ENCODE measurements around the gene SMIM38. TPM values are rescaled to one million over a fixed set of nuclear protein-coding genes. Genes with fewer than 3 reads are reported as not detected.
A peak's percentile ranks its signal among the peaks of the same experiment; 100 is the strongest.

SMIM38 gene
- total and polyA plus RNA-seq, 11 donors: 0.08 to 0.35 (median 0.15) TPM; not detected in 1

DNA sequence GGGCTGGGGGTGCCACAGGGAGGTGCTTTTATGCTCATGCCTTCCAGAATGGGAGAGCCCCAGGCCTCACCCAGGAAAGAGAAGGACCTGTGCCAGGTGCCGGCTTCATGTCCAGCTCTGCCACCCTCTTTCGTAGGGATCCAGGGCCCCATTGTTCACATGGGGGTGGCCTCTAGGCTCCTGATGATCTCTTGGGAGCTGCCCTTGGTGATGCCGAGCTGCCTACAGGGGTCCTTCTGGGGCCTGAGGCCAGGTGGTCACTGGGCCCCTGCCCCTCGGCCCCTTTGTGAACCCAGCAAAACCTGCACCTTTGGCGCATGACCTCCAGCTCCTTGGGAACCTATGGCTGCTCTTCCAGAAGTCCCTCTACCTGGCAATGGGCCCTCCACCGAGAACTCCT lies 41.4 kb upstream of the SMIM38 start:
- ATAC-seq (no peak), DNase-seq (peak in 2 of 5 donors; percentile 9 to 19)
- Histone ChIP-seq H3K36me3 (no peaks in the 10 kb centered on the region), H3K9me3 (peaks cover 0 to 5% (median 0%) of the 10 kb centered on the region in 12 donors), H3K27me3 (no peaks in the 10 kb centered on the region), H3K4me1 (peaks cover 0 to 19% (median 8%) of the 10 kb centered on the region in 12 donors), H3K4me3 (no peak overlapping the region), H3K27ac (peak overlapping the region in 4 of 12 donors; percentile 53 to 79 (median 67))
- WGBS, 4 donors: 77 to 91% (median 88%) methylated on average over 5 to 6 of the region's 6 CpGs
- intact Hi-C loops (cut with DNase I): no loop called here
- TF ChIP-seq, protein P1, sequence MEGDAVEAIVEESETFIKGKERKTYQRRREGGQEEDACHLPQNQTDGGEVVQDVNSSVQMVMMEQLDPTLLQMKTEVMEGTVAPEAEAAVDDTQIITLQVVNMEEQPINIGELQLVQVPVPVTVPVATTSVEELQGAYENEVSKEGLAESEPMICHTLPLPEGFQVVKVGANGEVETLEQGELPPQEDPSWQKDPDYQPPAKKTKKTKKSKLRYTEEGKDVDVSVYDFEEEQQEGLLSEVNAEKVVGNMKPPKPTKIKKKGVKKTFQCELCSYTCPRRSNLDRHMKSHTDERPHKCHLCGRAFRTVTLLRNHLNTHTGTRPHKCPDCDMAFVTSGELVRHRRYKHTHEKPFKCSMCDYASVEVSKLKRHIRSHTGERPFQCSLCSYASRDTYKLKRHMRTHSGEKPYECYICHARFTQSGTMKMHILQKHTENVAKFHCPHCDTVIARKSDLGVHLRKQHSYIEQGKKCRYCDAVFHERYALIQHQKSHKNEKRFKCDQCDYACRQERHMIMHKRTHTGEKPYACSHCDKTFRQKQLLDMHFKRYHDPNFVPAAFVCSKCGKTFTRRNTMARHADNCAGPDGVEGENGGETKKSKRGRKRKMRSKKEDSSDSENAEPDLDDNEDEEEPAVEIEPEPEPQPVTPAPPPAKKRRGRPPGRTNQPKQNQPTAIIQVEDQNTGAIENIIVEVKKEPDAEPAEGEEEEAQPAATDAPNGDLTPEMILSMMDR (IDR thresholded peaks at IDR 0.05): no peak
- TF ChIP-seq POLR2A (IDR thresholded peaks at IDR 0.05): no peak

DNA sequence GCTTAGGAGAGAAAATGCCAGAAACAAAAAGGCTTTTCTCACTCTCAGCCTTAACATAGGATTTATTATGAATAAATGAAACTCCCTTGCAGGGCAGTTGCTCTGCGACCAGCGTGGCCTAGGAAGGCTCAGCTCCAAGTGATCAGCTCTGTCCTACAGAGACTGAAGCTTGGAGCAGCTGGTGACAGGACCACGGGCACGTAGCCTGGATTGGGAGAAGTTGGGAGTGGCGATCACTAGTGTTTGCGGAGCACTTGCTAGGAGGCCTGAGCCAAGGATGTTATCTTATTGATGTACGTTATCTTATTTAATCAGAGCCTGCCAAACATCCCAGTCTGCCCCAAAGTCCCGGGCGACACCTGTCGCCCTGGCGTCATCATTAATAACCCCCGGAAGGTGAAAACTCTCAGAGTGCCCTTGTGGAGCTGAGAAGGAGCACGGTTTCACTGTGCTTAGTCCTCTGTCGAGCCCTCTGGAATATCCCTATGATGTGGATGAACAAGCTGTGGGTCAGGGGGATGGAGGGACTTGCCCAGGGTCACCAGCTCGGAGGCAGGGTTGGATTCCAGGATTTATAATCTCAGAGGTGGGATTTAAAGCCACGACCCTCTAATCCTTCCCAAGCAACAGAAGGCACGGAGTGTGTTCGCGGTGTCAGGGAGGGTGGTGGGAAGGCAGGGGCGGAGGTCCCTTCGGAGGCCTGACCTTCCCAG lies 40.8 kb upstream of the SMIM38 start:
- intact Hi-C loops (cut with DNase I): loop anchor here in 3 of 10 donors (5.0 kb wide), 1 partner anchor 527 kb away; the partner anchor contains the start of gene CCND1 (in 3 of the 3)
- H3K4me3 ChIP-seq: peak overlapping the region in 1 of 12 donors; percentile 5
- ATAC-seq (peak; percentile 15 to 51 (median 40)), DNase-seq (peak in 1 of 5 donors; percentile 55)
- peak overlapping the region in 10 of 12 donors; percentile 38 to 79 (median 68) for H3K27ac ChIP-seq
- H3K27me3 ChIP-seq: no peaks in the 10 kb centered on the region
- TF ChIP-seq POLR2A (IDR thresholded peaks at IDR 0.05): no peak
- TF ChIP-seq, protein P1 (IDR thresholded peaks at IDR 0.05): no peak
- H3K36me3 ChIP-seq: no peaks in the 10 kb centered on the region
- peaks cover 0 to 19% (median 8%) of the 10 kb centered on the region in 12 donors for H3K4me1 ChIP-seq
- 46 to 64% (median 54%) methylated on average over 18 to 21 of the region's 21 CpGs for WGBS, 4 donors
- peaks cover 0 to 5% (median 0%) of the 10 kb centered on the region in 12 donors for H3K9me3 ChIP-seq

DNA sequence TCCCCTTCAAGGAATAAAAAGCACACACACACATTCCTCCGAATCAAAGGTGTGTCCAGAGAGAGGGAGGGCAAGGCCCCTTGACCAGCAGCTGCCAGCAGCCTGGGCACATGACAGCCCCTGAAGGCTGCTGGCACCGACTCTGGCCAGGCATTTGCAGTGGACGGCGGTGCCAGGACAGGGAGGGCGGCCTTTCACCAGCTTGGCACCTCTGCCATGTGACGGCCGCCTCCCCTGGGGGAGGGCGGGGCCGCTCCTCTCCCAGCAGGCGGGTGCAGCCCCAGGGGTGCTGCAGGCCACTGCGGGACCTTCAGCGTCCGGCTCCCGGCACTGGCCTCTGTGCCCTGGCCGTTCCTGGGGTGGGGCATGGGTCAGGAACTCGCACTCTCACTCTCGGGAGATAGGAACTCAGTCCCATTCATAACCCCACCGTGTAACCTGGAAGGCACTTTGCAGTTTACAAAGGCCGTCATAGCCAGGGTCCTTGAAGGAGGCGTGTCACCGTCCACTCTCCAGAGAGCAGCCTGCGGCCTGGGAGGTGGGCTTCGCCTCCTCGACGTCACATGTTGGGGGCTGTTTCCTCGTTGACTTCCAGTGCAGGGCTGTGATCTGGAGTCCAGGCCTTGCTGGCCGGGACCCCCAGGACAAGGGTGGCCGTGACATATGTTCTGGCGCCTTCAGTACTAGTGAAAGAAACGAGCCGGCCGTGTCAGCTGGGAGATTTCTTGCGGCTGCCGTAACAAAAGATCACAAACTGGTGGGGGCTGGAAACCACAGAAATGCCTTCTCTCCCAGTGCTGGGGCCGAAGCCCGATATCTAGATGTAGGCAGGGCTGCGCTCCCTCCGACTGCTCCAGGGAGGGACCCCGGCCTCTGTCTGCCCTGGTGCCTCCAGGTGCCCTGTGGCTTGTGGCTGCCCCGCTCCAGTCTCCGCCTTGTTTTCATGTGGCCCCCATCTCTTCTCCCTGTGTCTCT lies 39.9 kb upstream of the SMIM38 start:
- peak overlapping the region in 10 of 12 donors; percentile 38 to 79 (median 68) for H3K27ac ChIP-seq
- peaks cover 0 to 19% (median 8%) of the 10 kb centered on the region in 12 donors for H3K4me1 ChIP-seq
- no peaks in the 10 kb centered on the region for H3K36me3 ChIP-seq
- TF ChIP-seq, protein P1 (IDR thresholded peaks at IDR 0.05): no peak
- no peak for TF ChIP-seq POLR2A (IDR thresholded peaks at IDR 0.05)
- peak; percentile 91 to 96 (median 94) for ATAC-seq
- H3K27me3 ChIP-seq: no peaks in the 10 kb centered on the region
- H3K4me3 ChIP-seq: peak overlapping the region in 1 of 12 donors; percentile 5
- H3K9me3 ChIP-seq: peaks cover 0 to 5% (median 0%) of the 10 kb centered on the region in 12 donors
- intact Hi-C loops (cut with DNase I): loop anchor here in 3 of 10 donors (5.0 kb wide), 1 partner anchor 526 kb away; the partner anchor contains the start of gene CCND1 (in 3 of the 3)
- DNase-seq: peak; percentile 72 to 92 (median 81)
- 60 to 75% (median 67%) methylated on average over 28 to 41 of the region's 41 CpGs for WGBS, 4 donors
